ENCODE results near the gene CDKAL1.
"Not testable (repeated sequence)": the region's sequence is repeated elsewhere in the genome, so short reads cannot be mapped to it uniquely, and the experiment has no call there.

Gene CDKAL1

GRCh38 chr6:20511852-20512251, 22.4 kb upstream of the CDKAL1 start:
- TF ChIP-seq TAF1 (IDR thresholded peaks at IDR 0.05; ENCODE audit: low read depth, low read length) = no peak
- TF ChIP-seq PAX5 (IDR thresholded peaks at IDR 0.05; ENCODE audit: insufficient read depth, low read length, severe bottlenecking) = no peak
- TF ChIP-seq POU2F2 (IDR thresholded peaks at IDR 0.05; ENCODE audit: low read depth, low read length) = no peak
- no peak for TF ChIP-seq POLR2A (IDR thresholded peaks at IDR 0.05; ENCODE audit: low read depth, low read length)
- no peak for DNase-seq (ENCODE audit: insufficient read length, low spot score)
- no peak for FAIRE-seq

DNA sequence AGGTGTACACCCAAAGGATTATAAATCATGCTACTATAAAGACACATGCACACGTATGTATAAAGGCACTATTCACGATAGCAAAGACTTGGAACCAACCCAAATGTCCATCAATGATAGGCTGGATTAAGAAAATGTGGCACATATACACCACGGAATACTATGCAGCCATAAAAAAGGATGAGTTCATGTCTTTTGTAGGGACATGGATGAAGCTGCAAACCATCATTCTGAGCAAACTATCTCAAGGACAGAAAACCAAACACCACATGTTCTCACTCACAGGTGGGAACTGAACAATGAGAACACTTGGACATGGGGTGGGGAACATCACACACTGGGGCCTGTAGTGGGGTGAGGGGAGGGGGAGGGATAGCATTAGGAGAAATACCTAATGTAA, 9.0 kb upstream of the CDKAL1 start:
- not testable (repeated sequence) for DNase-seq (ENCODE audit: insufficient read length, low spot score); FAIRE-seq

- DNase-seq (ENCODE audit: insufficient read length, low spot score); FAIRE-seq: not testable (repeated sequence)
These were observed 5.2 kb upstream of the CDKAL1 start for GRCh38 chr6:20529086-20529448.

DNA sequence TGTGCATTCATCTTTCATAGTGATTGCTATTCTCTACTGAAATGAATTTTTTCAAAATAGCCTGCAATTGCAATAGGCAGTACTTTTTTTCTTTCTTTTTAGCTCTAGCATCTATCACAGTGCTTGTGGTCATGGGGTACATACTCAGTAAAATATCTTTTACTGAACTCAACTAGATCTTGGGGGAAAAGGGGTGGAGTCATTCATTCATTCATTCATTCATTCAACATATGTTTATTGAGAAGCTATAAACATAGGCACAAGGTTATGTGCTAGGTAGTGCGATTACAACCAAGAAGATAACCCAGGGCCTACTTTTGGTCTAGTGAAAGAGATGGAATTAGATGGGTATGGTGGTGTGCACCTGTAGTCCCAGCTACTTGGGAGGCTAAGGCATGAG, 1.4 kb upstream of the CDKAL1 start:
- TF ChIP-seq SPI1 (IDR thresholded peaks at IDR 0.05; ENCODE audit: low read depth, low read length) = no peak
- TF ChIP-seq PAX5 (IDR thresholded peaks at IDR 0.05; ENCODE audit: insufficient read depth, low read length, severe bottlenecking) = no peak
- TF ChIP-seq TAF1 (IDR thresholded peaks at IDR 0.05; ENCODE audit: low read depth, low read length) = no peak
- TF ChIP-seq POLR2A (IDR thresholded peaks at IDR 0.05; ENCODE audit: low read depth, low read length) = no peak
- no peak for TF ChIP-seq POLR2AphosphoS5 (IDR thresholded peaks at IDR 0.05; ENCODE audit: low read depth, low read length)
- no peak for TF ChIP-seq POU2F2 (IDR thresholded peaks at IDR 0.05; ENCODE audit: low read depth, low read length)
- FAIRE-seq (no peak), DNase-seq (ENCODE audit: insufficient read length, low spot score) (no peak)

DNA sequence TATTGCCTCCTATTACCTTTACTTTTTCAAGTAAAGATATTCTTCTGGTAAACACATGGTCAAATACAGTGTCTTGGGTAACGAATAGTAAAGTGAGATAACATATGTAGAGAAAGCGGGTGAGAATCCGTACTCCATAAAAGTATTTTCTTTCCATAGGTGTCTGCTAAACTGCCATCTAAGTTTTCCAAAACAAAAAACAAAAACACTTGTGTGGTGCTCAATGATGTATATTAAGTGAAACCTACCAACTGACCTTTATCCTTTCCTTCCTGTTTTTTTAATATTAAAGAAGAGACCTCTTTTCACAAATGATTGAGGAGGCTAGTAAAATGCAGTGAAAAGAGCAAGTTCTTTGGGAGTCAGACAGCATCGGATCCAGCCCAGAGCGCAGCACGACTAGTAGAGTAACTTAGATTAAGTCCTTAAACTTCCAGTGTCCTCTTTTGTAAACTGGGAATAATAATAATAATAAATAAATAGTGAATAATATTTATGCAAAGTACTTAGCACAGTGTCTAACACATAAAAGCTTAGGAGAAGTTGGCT, 437 bp upstream of the CDKAL1 start:
- FAIRE-seq (no peak), DNase-seq (ENCODE audit: insufficient read length, low spot score) (no peak)
- TF ChIP-seq PAX5 (IDR thresholded peaks at IDR 0.05; ENCODE audit: insufficient read depth, low read length, severe bottlenecking) (no peak), POU2F2 (IDR thresholded peaks at IDR 0.05; ENCODE audit: low read depth, low read length) (no peak), SPI1 (IDR thresholded peaks at IDR 0.05; ENCODE audit: low read depth, low read length) (no peak), TAF1 (IDR thresholded peaks at IDR 0.05; ENCODE audit: low read depth, low read length) (no peak), POLR2A (IDR thresholded peaks at IDR 0.05; ENCODE audit: low read depth, low read length) (no peak), POLR2AphosphoS5 (IDR thresholded peaks at IDR 0.05; ENCODE audit: low read depth, low read length) (no peak)

DNA sequence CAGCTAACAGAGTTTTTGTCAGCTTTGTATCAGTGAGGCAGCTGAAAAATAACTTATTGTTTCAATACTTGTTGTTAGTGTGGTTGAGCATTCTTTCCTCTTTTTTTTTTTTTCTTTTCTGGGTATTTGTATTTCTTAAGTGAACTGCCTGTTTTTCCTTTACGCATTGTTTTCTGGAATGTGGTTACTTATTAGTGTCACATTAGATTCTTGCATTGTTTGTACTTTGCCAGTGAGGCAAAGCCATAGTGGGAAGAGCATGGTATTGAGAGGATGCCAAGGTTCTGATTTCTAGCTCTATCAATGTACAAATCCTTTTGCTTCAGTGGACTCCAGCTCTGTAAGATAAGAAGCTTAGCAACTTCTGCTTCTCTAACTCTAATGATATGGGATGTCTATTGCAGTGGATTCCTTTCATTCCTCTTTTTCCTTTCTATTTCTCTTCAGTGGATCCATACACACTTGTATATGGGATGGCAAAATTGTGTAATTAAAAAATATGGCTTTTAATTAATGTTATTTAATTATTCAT, 3.9 kb downstream of the CDKAL1 start:
- DNase-seq (ENCODE audit: insufficient read length, low spot score) = no peak
- FAIRE-seq = no peak
- no peak for TF ChIP-seq SPI1 (IDR thresholded peaks at IDR 0.05; ENCODE audit: low read depth, low read length)
- no peak for TF ChIP-seq PAX5 (IDR thresholded peaks at IDR 0.05; ENCODE audit: insufficient read depth, low read length, severe bottlenecking)
- no peak for TF ChIP-seq POLR2A (IDR thresholded peaks at IDR 0.05; ENCODE audit: low read depth, low read length)
- TF ChIP-seq POU2F2 (IDR thresholded peaks at IDR 0.05; ENCODE audit: low read depth, low read length) = no peak
- no peak for TF ChIP-seq POLR2AphosphoS5 (IDR thresholded peaks at IDR 0.05; ENCODE audit: low read depth, low read length)
- no peak for TF ChIP-seq TAF1 (IDR thresholded peaks at IDR 0.05; ENCODE audit: low read depth, low read length)

GRCh38 chr6:20538907-20539306, 4.7 kb downstream of the CDKAL1 start:
- DNase-seq (ENCODE audit: insufficient read length, low spot score) (no peak), FAIRE-seq (no peak)
- TF ChIP-seq POLR2AphosphoS5 (IDR thresholded peaks at IDR 0.05; ENCODE audit: low read depth, low read length) (no peak), TAF1 (IDR thresholded peaks at IDR 0.05; ENCODE audit: low read depth, low read length) (no peak), POU2F2 (IDR thresholded peaks at IDR 0.05; ENCODE audit: low read depth, low read length) (no peak), PAX5 (IDR thresholded peaks at IDR 0.05; ENCODE audit: insufficient read depth, low read length, severe bottlenecking) (no peak), SPI1 (IDR thresholded peaks at IDR 0.05; ENCODE audit: low read depth, low read length) (no peak), POLR2A (IDR thresholded peaks at IDR 0.05; ENCODE audit: low read depth, low read length) (no peak)

DNA sequence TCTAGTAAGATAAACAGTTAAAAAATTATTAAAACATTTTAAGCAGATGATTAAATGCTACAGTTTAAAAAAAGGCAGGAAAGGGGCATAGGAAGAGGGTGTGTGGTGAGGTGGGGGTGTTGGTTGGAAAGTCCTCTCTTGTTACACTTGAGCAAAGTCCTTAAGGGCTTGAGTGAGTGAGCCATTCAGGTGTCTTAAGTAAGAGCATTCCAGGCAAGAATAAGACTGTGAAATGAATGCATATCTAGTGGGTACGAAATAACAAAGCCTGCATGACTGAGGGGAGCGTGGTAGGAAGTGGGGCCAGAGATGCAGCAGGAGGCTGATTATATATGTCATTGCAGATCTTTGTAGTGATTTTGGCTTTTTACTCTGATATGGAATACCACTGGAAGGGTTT, 5.1 kb downstream of the CDKAL1 start:
- DNase-seq (ENCODE audit: insufficient read length, low spot score) = no peak
- TF ChIP-seq POLR2A (IDR thresholded peaks at IDR 0.05; ENCODE audit: low read depth, low read length) = no peak
- no peak for TF ChIP-seq POU2F2 (IDR thresholded peaks at IDR 0.05; ENCODE audit: low read depth, low read length)
- TF ChIP-seq TAF1 (IDR thresholded peaks at IDR 0.05; ENCODE audit: low read depth, low read length) = no peak
- no peak for TF ChIP-seq POLR2AphosphoS5 (IDR thresholded peaks at IDR 0.05; ENCODE audit: low read depth, low read length)
- no peak for TF ChIP-seq SPI1 (IDR thresholded peaks at IDR 0.05; ENCODE audit: low read depth, low read length)
- TF ChIP-seq PAX5 (IDR thresholded peaks at IDR 0.05; ENCODE audit: insufficient read depth, low read length, severe bottlenecking) = no peak

GRCh38 chr6:20540683-20541082, 6.4 kb downstream of the CDKAL1 start:
- TF ChIP-seq SPI1 (IDR thresholded peaks at IDR 0.05; ENCODE audit: low read depth, low read length) = no peak
- TF ChIP-seq POU2F2 (IDR thresholded peaks at IDR 0.05; ENCODE audit: low read depth, low read length) = no peak
- TF ChIP-seq POLR2AphosphoS5 (IDR thresholded peaks at IDR 0.05; ENCODE audit: low read depth, low read length) = no peak
- no peak for TF ChIP-seq POLR2A (IDR thresholded peaks at IDR 0.05; ENCODE audit: low read depth, low read length)
- TF ChIP-seq TAF1 (IDR thresholded peaks at IDR 0.05; ENCODE audit: low read depth, low read length) = no peak
- DNase-seq (ENCODE audit: insufficient read length, low spot score) (no peak), FAIRE-seq (no peak)

More for the DNA sequence above, 5.1 kb downstream of the CDKAL1 start:
- no peak for FAIRE-seq

DNA sequence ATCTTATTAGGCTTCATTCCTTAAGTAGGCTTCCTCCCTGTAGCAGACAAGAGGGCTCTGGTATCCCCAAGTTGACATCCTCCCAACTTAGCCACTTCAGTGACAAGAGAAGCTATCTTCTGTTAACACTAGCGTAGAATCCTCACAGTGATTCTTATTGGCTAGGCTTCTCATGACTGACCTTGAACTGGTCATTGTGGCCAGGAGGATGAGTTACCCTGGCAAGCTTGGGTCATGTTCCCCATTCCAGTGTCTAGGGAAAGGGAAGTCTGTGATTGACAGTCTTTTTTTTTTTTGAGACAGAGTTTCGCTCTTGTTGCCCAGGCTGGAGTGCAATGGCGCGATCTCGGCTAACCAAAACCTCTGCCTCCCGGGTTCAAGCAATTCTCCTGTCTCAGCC, 7.1 kb downstream of the CDKAL1 start:
- TF ChIP-seq SPI1 (IDR thresholded peaks at IDR 0.05; ENCODE audit: low read depth, low read length) (no peak), TAF1 (IDR thresholded peaks at IDR 0.05; ENCODE audit: low read depth, low read length) (no peak), POU2F2 (IDR thresholded peaks at IDR 0.05; ENCODE audit: low read depth, low read length) (no peak), POLR2AphosphoS5 (IDR thresholded peaks at IDR 0.05; ENCODE audit: low read depth, low read length) (no peak), PAX5 (IDR thresholded peaks at IDR 0.05; ENCODE audit: insufficient read depth, low read length, severe bottlenecking) (no peak), POLR2A (IDR thresholded peaks at IDR 0.05; ENCODE audit: low read depth, low read length) (no peak)
- FAIRE-seq = no peak

More for the DNA sequence above, 7.1 kb downstream of the CDKAL1 start:
- no peak for DNase-seq (ENCODE audit: insufficient read length, low spot score)
